ENCODE results near the gene TAC4. TPM values are rescaled to one million over a fixed set of nuclear protein-coding genes. Genes with fewer than 3 reads are reported as not detected.

Gene TAC4
- total RNA-seq, 1 donor from 2014 or later: not detected

DNA sequence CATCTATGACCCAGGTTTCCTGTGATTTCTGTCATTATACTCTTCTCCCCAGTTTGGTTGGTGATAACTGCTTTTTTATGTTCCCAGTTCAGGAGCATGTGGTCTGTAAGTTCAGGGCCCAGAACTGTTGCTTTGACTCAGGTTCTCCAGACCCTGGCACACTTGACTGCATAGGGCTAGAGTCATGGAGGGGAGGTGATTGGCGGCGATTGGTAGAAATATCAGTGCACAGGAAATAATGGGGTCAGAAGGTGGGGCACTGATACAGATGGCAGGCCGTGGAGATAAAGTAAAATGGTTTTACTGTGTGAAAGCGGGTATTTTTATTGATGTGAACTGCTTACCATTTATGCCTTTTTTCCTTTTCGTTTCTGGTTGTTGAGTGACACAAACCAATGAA, 28.7 kb downstream of the TAC4 start:
- no peak overlapping the region for H3K9ac ChIP-seq (ENCODE audit: low read length)
- TF ChIP-seq, protein P1, sequence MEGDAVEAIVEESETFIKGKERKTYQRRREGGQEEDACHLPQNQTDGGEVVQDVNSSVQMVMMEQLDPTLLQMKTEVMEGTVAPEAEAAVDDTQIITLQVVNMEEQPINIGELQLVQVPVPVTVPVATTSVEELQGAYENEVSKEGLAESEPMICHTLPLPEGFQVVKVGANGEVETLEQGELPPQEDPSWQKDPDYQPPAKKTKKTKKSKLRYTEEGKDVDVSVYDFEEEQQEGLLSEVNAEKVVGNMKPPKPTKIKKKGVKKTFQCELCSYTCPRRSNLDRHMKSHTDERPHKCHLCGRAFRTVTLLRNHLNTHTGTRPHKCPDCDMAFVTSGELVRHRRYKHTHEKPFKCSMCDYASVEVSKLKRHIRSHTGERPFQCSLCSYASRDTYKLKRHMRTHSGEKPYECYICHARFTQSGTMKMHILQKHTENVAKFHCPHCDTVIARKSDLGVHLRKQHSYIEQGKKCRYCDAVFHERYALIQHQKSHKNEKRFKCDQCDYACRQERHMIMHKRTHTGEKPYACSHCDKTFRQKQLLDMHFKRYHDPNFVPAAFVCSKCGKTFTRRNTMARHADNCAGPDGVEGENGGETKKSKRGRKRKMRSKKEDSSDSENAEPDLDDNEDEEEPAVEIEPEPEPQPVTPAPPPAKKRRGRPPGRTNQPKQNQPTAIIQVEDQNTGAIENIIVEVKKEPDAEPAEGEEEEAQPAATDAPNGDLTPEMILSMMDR (IDR thresholded peaks at IDR 0.05; ENCODE audit: insufficient read depth, low read depth, low read length): no peak
- TF ChIP-seq EZH2 (IDR thresholded peaks at IDR 0.05; ENCODE audit: insufficient read depth, low read length): no peak
- no peak overlapping the region for H3K27ac Mint-ChIP-seq (ENCODE audit: unreplicated experiment)
- peaks cover 11% of the 10 kb centered on the region for H4K20me1 ChIP-seq (ENCODE audit: insufficient read depth, low read length)
- peaks cover 66% of the 10 kb centered on the region for H3K36me3 ChIP-seq (ENCODE audit: insufficient read depth, low read length)
- DNase-seq (ENCODE audit: low read depth) (no peak), FAIRE-seq (no peak)
- H3K27me3 ChIP-seq (ENCODE audit: insufficient read depth, low read length): no peaks in the 10 kb centered on the region
- peaks cover 11% of the 10 kb centered on the region for H3K36me3 Mint-ChIP-seq (ENCODE audit: low read depth, unreplicated experiment)
- no peaks in the 10 kb centered on the region for H3K9me3 ChIP-seq (ENCODE audit: insufficient read depth, low read depth, low read length)
- no peak overlapping the region for H3K4me3 ChIP-seq (ENCODE audit: insufficient read depth, low read depth, low read length)
- H2AFZ ChIP-seq (ENCODE audit: low read depth, low read length): no peak overlapping the region
- H3K4me3 Mint-ChIP-seq (ENCODE audit: unreplicated experiment): no peak overlapping the region
- H3K4me1 Mint-ChIP-seq (ENCODE audit: low read depth, unreplicated experiment): peaks cover 27% of the 10 kb centered on the region
- no peaks in the 10 kb centered on the region for H3K9me3 Mint-ChIP-seq (ENCODE audit: unreplicated experiment)
- H3K4me1 ChIP-seq (ENCODE audit: insufficient read depth, low read length): peaks cover 15% of the 10 kb centered on the region
- H3K79me2 ChIP-seq (ENCODE audit: insufficient read depth, low read length): peaks cover 13% of the 10 kb centered on the region
- no peaks in the 10 kb centered on the region for H3K27me3 Mint-ChIP-seq (ENCODE audit: low read depth, unreplicated experiment)
- no peak overlapping the region for H3K27ac ChIP-seq (ENCODE audit: low read depth, low read length)
- no peak overlapping the region for H3K4me2 ChIP-seq (ENCODE audit: low read length)

- FAIRE-seq: no peak
- TF ChIP-seq EZH2 (IDR thresholded peaks at IDR 0.05; ENCODE audit: insufficient read depth, low read length): no peak
- TF ChIP-seq, protein P1 (IDR thresholded peaks at IDR 0.05; ENCODE audit: insufficient read depth, low read depth, low read length): no peak
- no peak overlapping the region for H3K9ac ChIP-seq (ENCODE audit: low read length)
- H3K9me3 Mint-ChIP-seq (ENCODE audit: unreplicated experiment): no peaks in the 10 kb centered on the region
- no peaks in the 10 kb centered on the region for H3K27me3 ChIP-seq (ENCODE audit: insufficient read depth, low read length)
- no peak for DNase-seq (ENCODE audit: low read depth)
- H3K4me1 ChIP-seq (ENCODE audit: insufficient read depth, low read length): peaks cover 15% of the 10 kb centered on the region
- H3K4me1 Mint-ChIP-seq (ENCODE audit: low read depth, unreplicated experiment): peaks cover 24% of the 10 kb centered on the region
- H3K4me3 ChIP-seq (ENCODE audit: insufficient read depth, low read depth, low read length): no peak overlapping the region
- no peak overlapping the region for H2AFZ ChIP-seq (ENCODE audit: low read depth, low read length)
- H3K79me2 ChIP-seq (ENCODE audit: insufficient read depth, low read length): peaks cover 14% of the 10 kb centered on the region
- no peaks in the 10 kb centered on the region for H3K27me3 Mint-ChIP-seq (ENCODE audit: low read depth, unreplicated experiment)
- H3K9me3 ChIP-seq (ENCODE audit: insufficient read depth, low read depth, low read length): no peaks in the 10 kb centered on the region
- H4K20me1 ChIP-seq (ENCODE audit: insufficient read depth, low read length): peaks cover 11% of the 10 kb centered on the region
- peaks cover 12% of the 10 kb centered on the region for H3K36me3 Mint-ChIP-seq (ENCODE audit: low read depth, unreplicated experiment)
- H3K27ac Mint-ChIP-seq (ENCODE audit: unreplicated experiment): no peak overlapping the region
- no peak overlapping the region for H3K4me2 ChIP-seq (ENCODE audit: low read length)
- no peak overlapping the region for H3K4me3 Mint-ChIP-seq (ENCODE audit: unreplicated experiment)
- no peak overlapping the region for H3K27ac ChIP-seq (ENCODE audit: low read depth, low read length)
- peaks cover 57% of the 10 kb centered on the region for H3K36me3 ChIP-seq (ENCODE audit: insufficient read depth, low read length)
Observed at GRCh38 chr17:49817993-49818392, 29.9 kb downstream of the TAC4 start.

DNA sequence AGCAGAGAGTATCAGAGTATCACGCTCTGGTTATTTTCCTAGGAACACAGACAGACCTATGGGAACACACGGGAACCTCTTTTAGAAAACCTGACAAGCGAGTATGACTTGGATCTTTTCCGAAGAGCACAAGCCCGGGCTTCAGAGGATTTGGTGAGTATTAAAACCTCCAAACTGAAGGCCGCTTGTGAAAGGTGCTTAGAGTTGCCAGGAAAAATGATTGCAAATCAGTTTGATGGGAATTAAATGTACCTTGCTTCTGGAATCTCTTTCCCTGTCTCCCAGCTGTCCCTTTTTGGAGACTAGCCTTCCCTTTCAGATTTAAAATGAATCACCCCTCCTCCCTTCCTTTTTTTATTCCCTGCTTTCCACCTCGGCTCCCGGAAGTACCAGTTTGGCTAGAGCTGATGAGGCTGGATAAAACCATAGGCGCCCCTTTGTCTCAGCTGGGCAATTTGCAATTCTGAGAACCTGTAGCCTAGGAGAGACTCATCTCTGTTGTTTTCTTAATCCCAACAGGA, 32.0 kb downstream of the TAC4 start:
- DNase-seq (ENCODE audit: low read depth) (no peak), FAIRE-seq (no peak)
- H3K9me3 Mint-ChIP-seq (ENCODE audit: unreplicated experiment): no peaks in the 10 kb centered on the region
- Histone ChIP-seq H3K4me3 (ENCODE audit: insufficient read depth, low read depth, low read length) (no peak overlapping the region), H4K20me1 (ENCODE audit: insufficient read depth, low read length) (peaks cover 6% of the 10 kb centered on the region), H3K27ac (ENCODE audit: low read depth, low read length) (no peak overlapping the region), H3K4me1 (ENCODE audit: insufficient read depth, low read length) (peaks cover 15% of the 10 kb centered on the region), H3K4me2 (ENCODE audit: low read length) (peak overlapping the region; percentile 60), H3K9me3 (ENCODE audit: insufficient read depth, low read depth, low read length) (no peaks in the 10 kb centered on the region), H3K79me2 (ENCODE audit: insufficient read depth, low read length) (peaks cover 14% of the 10 kb centered on the region), H3K9ac (ENCODE audit: low read length) (peak overlapping the region; percentile 34), H3K36me3 (ENCODE audit: insufficient read depth, low read length) (peaks cover 42% of the 10 kb centered on the region), H3K27me3 (ENCODE audit: insufficient read depth, low read length) (no peaks in the 10 kb centered on the region), H2AFZ (ENCODE audit: low read depth, low read length) (no peak overlapping the region)
- peaks cover 22% of the 10 kb centered on the region for H3K4me1 Mint-ChIP-seq (ENCODE audit: low read depth, unreplicated experiment)
- peak overlapping the region; percentile 87 for H3K27ac Mint-ChIP-seq (ENCODE audit: unreplicated experiment)
- peak overlapping the region; percentile 76 for H3K4me3 Mint-ChIP-seq (ENCODE audit: unreplicated experiment)
- TF ChIP-seq, protein P1 (IDR thresholded peaks at IDR 0.05; ENCODE audit: insufficient read depth, low read depth, low read length): no peak
- no peak for TF ChIP-seq EZH2 (IDR thresholded peaks at IDR 0.05; ENCODE audit: insufficient read depth, low read length)
- peaks cover 8% of the 10 kb centered on the region for H3K36me3 Mint-ChIP-seq (ENCODE audit: low read depth, unreplicated experiment)
- H3K27me3 Mint-ChIP-seq (ENCODE audit: low read depth, unreplicated experiment): no peaks in the 10 kb centered on the region
